Natural killer cell (primary cell): ENCODE results near the gene EGFL6. TPM values are rescaled to one million over a fixed set of nuclear protein-coding genes. Genes with fewer than 3 reads are reported as not detected.

Experiments used
- ATAC-seq, 3 donors: fragments of 150-1000 bp in 2 of 3; fragments of 200-7000 bp in 1 of 3; cut with Tn5 transposase; 1 replicate in 1 of 3; 2 replicates in 2 of 3; pipeline ENCODE4 v1.10.0; 2021; ENCODE audit warnings: mild to moderate bottlenecking in 2 of 3, moderate library complexity in 2 of 3
- DNase-seq, 2 donors: peaks; one replicate each; pipeline versions ENCODE4 v3.0.0 to v3.0.0-alpha.2; 2013 to 2021; ENCODE audit warnings: mixed read lengths in 1 of 2
- H3K27ac ChIP-seq: one replicate; pipeline ENCODE4 v1.5.1; 2013; ENCODE audit warnings: mild to moderate bottlenecking, low read length
- H3K27me3 ChIP-seq: one replicate; pipeline ENCODE4 v1.6.1; 2013; ENCODE audit warnings: low read length; ENCODE audit not compliant: control insufficient read depth, insufficient read depth
- H3K36me3 ChIP-seq: one replicate; pipeline ENCODE4 v1.6.1; 2013; ENCODE audit warnings: low read length; ENCODE audit not compliant: control insufficient read depth, insufficient read depth
- H3K4me1 ChIP-seq: one replicate; pipeline ENCODE4 v1.6.1; 2013; ENCODE audit warnings: low read length; ENCODE audit not compliant: control insufficient read depth, insufficient read depth
- H3K4me3 ChIP-seq: one replicate; pipeline ENCODE4 v1.5.1; 2013; ENCODE audit warnings: low read length
- H3K9me3 ChIP-seq: one replicate; pipeline ENCODE4 v1.6.1; 2013; ENCODE audit warnings: low read length; ENCODE audit not compliant: control insufficient read depth, insufficient read depth
- H3K27ac Mint-ChIP-seq, 2 donors: one replicate each; pipeline ENCODE4 v1.8.0; 2022; ENCODE audit warnings: mild to moderate bottlenecking in 2 of 2, mixed read lengths in 2 of 2, moderate library complexity in 1 of 2
- H3K27me3 Mint-ChIP-seq, 2 donors: one replicate each; pipeline ENCODE4 v1.8.0; 2022; ENCODE audit warnings: low read depth in 2 of 2, mixed read lengths in 2 of 2
- H3K36me3 Mint-ChIP-seq: one replicate; pipeline ENCODE4 v1.8.0; 2022; ENCODE audit warnings: mixed read lengths
- H3K4me1 Mint-ChIP-seq, 2 donors: one replicate each; pipeline ENCODE4 v1.8.0; 2022; ENCODE audit warnings: mixed read lengths in 2 of 2
- H3K4me3 Mint-ChIP-seq: one replicate; pipeline ENCODE4 v1.8.0; 2022; ENCODE audit warnings: mild to moderate bottlenecking, moderate library complexity, mixed read lengths
- H3K9me3 Mint-ChIP-seq, 2 donors: one replicate each; pipeline ENCODE4 v1.8.0; 2022; ENCODE audit warnings: mixed read lengths in 2 of 2
- CTCF ChIP-seq: fragments of 200-600 bp; IDR thresholded peaks from one replicate; pipeline ENCODE4 v1.8.0; 2022; ENCODE audit warnings: antibody characterized with exemption
- WGBS: methylation state at CpG from one replicate; pipeline ENCODE4 v1.1.7; 2013; ENCODE audit warnings: missing lambda C conversion rate; ENCODE audit not compliant: insufficient coverage; 5-methylcytosine and 5-hydroxymethylcytosine counted together
- intact Hi-C: fragments of 100-400 bp; cut with micrococcal nuclease; formaldehyde crosslinking; loops from one replicate; pipeline ENCODE4 v1.14.2; 2022
- total RNA-seq, 4 donors: library from RNA; stranded (reverse); fragments of 120-200 nt in 1 of 4; gene quantifications; one replicate each; pipeline versions ENCODE4 v1.2.3 to v1.2.4, GENCODE V29; 2013 to 2022

Gene EGFL6
- total RNA-seq, 3 donors from 2014 or later (not counting 1 experiment from before 2014, with no cell fraction given) = not detected

GRCh38 chrX:13538414-13538813 lies 31.0 kb upstream of the EGFL6 start:
- no peak for TF ChIP-seq CTCF
- ATAC-seq = no peak
- intact Hi-C loops = no loop called here
- Mint-ChIP-seq H3K9me3 (no peaks in the 10 kb centered on the region), H3K4me3 (no peak overlapping the region), H3K36me3 (no peaks in the 10 kb centered on the region), H3K4me1 (peaks cover 0 to 6% of the 10 kb centered on the region in 2 donors), H3K27me3 (peaks cover 3 to 42% of the 10 kb centered on the region in 2 donors), H3K27ac (no peak overlapping the region)
- 92% methylated on average over 3 of the region's 3 CpGs for WGBS
- no peak for DNase-seq
- Histone ChIP-seq H3K9me3 (no peaks in the 10 kb centered on the region), H3K4me1 (no peaks in the 10 kb centered on the region), H3K27me3 (no peaks in the 10 kb centered on the region), H3K27ac (no peak overlapping the region), H3K36me3 (no peaks in the 10 kb centered on the region), H3K4me3 (no peak overlapping the region)

GRCh38 chrX:13540602-13541001 lies 28.8 kb upstream of the EGFL6 start:
- ATAC-seq = no peak
- Mint-ChIP-seq H3K27ac (no peak overlapping the region), H3K4me1 (peaks cover 0 to 1% of the 10 kb centered on the region in 2 donors), H3K9me3 (no peaks in the 10 kb centered on the region), H3K27me3 (peaks cover 0 to 30% of the 10 kb centered on the region in 2 donors), H3K36me3 (no peaks in the 10 kb centered on the region), H3K4me3 (no peak overlapping the region)
- Histone ChIP-seq H3K9me3 (no peaks in the 10 kb centered on the region), H3K36me3 (no peaks in the 10 kb centered on the region), H3K27me3 (no peaks in the 10 kb centered on the region), H3K4me3 (no peak overlapping the region), H3K4me1 (no peaks in the 10 kb centered on the region), H3K27ac (no peak overlapping the region)
- no CpG with 5 or more reads among the region's 2 CpGs for WGBS
- DNase-seq = no peak
- no peak for TF ChIP-seq CTCF
- intact Hi-C loops = no loop called here

- H3K27me3 ChIP-seq = no peaks in the 10 kb centered on the region
- peaks cover 10 to 63% of the 10 kb centered on the region in 2 donors for H3K27me3 Mint-ChIP-seq
- TF ChIP-seq CTCF = no peak
- no peaks in the 10 kb centered on the region for H3K36me3 ChIP-seq
- no peaks in the 10 kb centered on the region for H3K36me3 Mint-ChIP-seq
- H3K4me3 Mint-ChIP-seq = no peak overlapping the region
- no peaks in the 10 kb centered on the region for H3K4me1 Mint-ChIP-seq
- H3K4me3 ChIP-seq = no peak overlapping the region
- intact Hi-C loops = no loop called here
- H3K9me3 ChIP-seq = no peaks in the 10 kb centered on the region
- no peaks in the 10 kb centered on the region for H3K9me3 Mint-ChIP-seq
- ATAC-seq = no peak
- H3K27ac Mint-ChIP-seq = no peak overlapping the region
- no peaks in the 10 kb centered on the region for H3K4me1 ChIP-seq
- no peak for DNase-seq
- no peak overlapping the region for H3K27ac ChIP-seq
- 100% methylated on average over 2 of the region's 2 CpGs for WGBS
These were observed 23.7 kb upstream of the EGFL6 start for GRCh38 chrX:13545726-13546125.

- no peak for TF ChIP-seq CTCF
- no peaks in the 10 kb centered on the region for H3K9me3 ChIP-seq
- ATAC-seq = no peak
- H3K27me3 Mint-ChIP-seq = peaks cover 12 to 54% of the 10 kb centered on the region in 2 donors
- H3K36me3 ChIP-seq = no peaks in the 10 kb centered on the region
- no peaks in the 10 kb centered on the region for H3K4me1 Mint-ChIP-seq
- H3K36me3 Mint-ChIP-seq = no peaks in the 10 kb centered on the region
- intact Hi-C loops = no loop called here
- H3K4me3 ChIP-seq = no peak overlapping the region
- H3K9me3 Mint-ChIP-seq = no peaks in the 10 kb centered on the region
- no peak overlapping the region for H3K4me3 Mint-ChIP-seq
- no peak overlapping the region for H3K27ac ChIP-seq
- H3K27ac Mint-ChIP-seq = no peak overlapping the region
- no peaks in the 10 kb centered on the region for H3K4me1 ChIP-seq
- no peaks in the 10 kb centered on the region for H3K27me3 ChIP-seq
- no peak for DNase-seq
These were observed 21.7 kb upstream of the EGFL6 start for GRCh38 chrX:13547671-13548070.
